HFFc6 (cell line): ENCODE measurements around the gene LBHD2. TPM values are rescaled to one million over a fixed set of nuclear protein-coding genes. Genes with fewer than 3 reads are reported as not detected.
A peak's percentile ranks its signal among the peaks of the same experiment; 100 is the strongest.

ENCODE experiments used
- DNase-seq: peaks from one replicate; pipeline ENCODE4 v3.0.0-alpha.2; 2018
- H3K27ac Mint-ChIP-seq: 2 replicates; pipeline ENCODE4 v1.8.0; 2020; ENCODE audit warnings: mild to moderate bottlenecking, mixed read lengths
- H3K27me3 Mint-ChIP-seq: 2 replicates; pipeline ENCODE4 v1.8.0; 2021; ENCODE audit warnings: mild to moderate bottlenecking, moderate library complexity, mixed read lengths; ENCODE audit not compliant: insufficient read depth
- H3K36me3 Mint-ChIP-seq: 2 replicates; pipeline ENCODE4 v1.8.0; 2021; ENCODE audit warnings: low read depth, mixed read lengths
- H3K4me1 Mint-ChIP-seq: 2 replicates; pipeline ENCODE4 v1.8.0; 2020; ENCODE audit warnings: low read depth, mixed read lengths
- H3K4me3 Mint-ChIP-seq: 2 replicates; pipeline ENCODE4 v1.8.0; 2020; ENCODE audit warnings: mild to moderate bottlenecking, moderate library complexity, mixed read lengths
- H3K9me3 Mint-ChIP-seq: 2 replicates; pipeline ENCODE4 v1.8.0; 2020; ENCODE audit warnings: mild to moderate bottlenecking, mixed read lengths
- total RNA-seq, 6 experiments: library from RNA; stranded (reverse); fragmentation: NEBNext Ultra II Directional; extraction: Animal tissue kit (Norgen Biotek cat#: 25700); gene quantifications; 2 replicates in 1 of 6; 3 replicates in 5 of 6; pipeline ENCODE4 v1.2.3, GENCODE V29; 2021
- TF ChIP-seq, protein P1 (sequence below): fragments of 200-600 bp; sonication (generic); IDR thresholded peaks from 2 replicates; pipeline ENCODE4 v1.5.0; 2021; ENCODE audit warnings: antibody characterized with exemption, mild to moderate bottlenecking

Gene LBHD2
- total RNA-seq, 6 experiments from 2014 or later: not detected

DNA sequence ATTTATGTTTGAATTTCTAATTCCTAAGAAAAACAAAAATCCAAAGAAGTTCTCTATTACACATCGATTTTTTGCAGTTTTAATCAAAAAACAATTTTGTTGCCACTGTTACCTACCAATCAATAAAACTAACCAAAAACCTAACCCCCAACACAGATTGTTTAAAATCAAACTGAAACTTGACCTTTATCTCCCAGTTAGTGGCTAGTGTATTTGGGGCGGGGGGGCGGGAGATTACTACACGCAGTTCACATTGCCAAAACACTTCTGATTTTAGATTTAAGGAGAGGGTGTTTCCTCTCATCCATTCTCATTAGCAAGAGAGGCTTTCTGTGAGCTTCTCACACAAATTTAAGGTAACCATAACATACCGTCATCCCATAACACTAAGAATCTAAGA, 33.1 kb upstream of the LBHD2 start:
- H3K4me1 Mint-ChIP-seq: peaks cover 30% of the 10 kb centered on the region
- DNase-seq: no peak
- H3K27me3 Mint-ChIP-seq: no peaks in the 10 kb centered on the region
- H3K4me3 Mint-ChIP-seq: no peak overlapping the region
- H3K27ac Mint-ChIP-seq: no peak overlapping the region
- TF ChIP-seq, protein P1, sequence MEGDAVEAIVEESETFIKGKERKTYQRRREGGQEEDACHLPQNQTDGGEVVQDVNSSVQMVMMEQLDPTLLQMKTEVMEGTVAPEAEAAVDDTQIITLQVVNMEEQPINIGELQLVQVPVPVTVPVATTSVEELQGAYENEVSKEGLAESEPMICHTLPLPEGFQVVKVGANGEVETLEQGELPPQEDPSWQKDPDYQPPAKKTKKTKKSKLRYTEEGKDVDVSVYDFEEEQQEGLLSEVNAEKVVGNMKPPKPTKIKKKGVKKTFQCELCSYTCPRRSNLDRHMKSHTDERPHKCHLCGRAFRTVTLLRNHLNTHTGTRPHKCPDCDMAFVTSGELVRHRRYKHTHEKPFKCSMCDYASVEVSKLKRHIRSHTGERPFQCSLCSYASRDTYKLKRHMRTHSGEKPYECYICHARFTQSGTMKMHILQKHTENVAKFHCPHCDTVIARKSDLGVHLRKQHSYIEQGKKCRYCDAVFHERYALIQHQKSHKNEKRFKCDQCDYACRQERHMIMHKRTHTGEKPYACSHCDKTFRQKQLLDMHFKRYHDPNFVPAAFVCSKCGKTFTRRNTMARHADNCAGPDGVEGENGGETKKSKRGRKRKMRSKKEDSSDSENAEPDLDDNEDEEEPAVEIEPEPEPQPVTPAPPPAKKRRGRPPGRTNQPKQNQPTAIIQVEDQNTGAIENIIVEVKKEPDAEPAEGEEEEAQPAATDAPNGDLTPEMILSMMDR: no peak
- H3K36me3 Mint-ChIP-seq: peaks cover 9% of the 10 kb centered on the region
- H3K9me3 Mint-ChIP-seq: no peaks in the 10 kb centered on the region

DNA sequence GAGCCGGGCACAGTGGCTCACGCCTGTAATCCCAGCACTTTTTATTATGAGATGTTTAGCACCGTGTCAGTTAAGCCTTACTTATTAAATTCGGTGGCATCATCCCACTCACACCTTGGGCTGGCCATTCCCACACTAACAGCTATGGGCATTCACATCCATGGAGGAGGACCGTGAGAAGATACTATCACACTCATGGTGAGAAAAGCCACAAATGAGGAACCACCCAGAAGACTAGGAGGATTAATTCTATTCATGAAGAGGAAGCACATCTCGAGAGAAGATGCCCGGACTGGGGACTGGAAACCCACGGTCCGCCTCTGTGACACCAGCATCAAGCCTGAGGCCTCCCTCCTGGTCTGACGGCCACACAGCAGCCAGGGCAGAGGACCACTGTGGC, 31.6 kb upstream of the LBHD2 start:
- Mint-ChIP-seq H3K4me1 (peaks cover 29% of the 10 kb centered on the region), H3K27me3 (no peaks in the 10 kb centered on the region; the same call in 1 of the 2 replicates), H3K9me3 (no peaks in the 10 kb centered on the region), H3K4me3 (no peak overlapping the region), H3K27ac (no peak overlapping the region), H3K36me3 (peaks cover 10% of the 10 kb centered on the region)
- DNase-seq: no peak
- TF ChIP-seq, protein P1: no peak

DNA sequence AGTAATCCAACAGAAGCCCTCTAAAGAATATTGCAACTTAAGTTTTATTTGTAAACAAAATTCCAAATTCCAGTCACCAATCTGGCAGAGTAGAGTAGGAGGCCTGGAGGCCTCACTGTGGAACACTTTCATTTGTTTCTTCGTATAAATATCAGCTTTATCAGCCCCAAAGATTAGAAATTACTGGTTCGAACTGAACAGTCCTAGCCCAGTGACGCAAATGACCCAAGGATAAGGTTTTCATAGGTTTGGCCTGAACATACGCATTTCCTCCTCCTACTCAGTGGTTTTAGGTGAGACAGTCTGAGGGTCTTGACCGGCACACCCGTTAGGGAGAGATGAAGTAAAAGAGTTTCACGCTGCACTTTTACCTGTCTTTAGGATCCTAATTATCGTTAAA, 28.3 kb upstream of the LBHD2 start:
- DNase-seq: no peak
- Mint-ChIP-seq H3K27ac (peak overlapping the region; percentile 45; the same call in 1 of the 2 replicates), H3K4me1 (peaks cover 45% of the 10 kb centered on the region), H3K27me3 (no peaks in the 10 kb centered on the region; the same call in 1 of the 2 replicates), H3K9me3 (no peaks in the 10 kb centered on the region), H3K4me3 (peak overlapping the region; percentile 94), H3K36me3 (peaks cover 10% of the 10 kb centered on the region)
- TF ChIP-seq, protein P1: no peak

DNA sequence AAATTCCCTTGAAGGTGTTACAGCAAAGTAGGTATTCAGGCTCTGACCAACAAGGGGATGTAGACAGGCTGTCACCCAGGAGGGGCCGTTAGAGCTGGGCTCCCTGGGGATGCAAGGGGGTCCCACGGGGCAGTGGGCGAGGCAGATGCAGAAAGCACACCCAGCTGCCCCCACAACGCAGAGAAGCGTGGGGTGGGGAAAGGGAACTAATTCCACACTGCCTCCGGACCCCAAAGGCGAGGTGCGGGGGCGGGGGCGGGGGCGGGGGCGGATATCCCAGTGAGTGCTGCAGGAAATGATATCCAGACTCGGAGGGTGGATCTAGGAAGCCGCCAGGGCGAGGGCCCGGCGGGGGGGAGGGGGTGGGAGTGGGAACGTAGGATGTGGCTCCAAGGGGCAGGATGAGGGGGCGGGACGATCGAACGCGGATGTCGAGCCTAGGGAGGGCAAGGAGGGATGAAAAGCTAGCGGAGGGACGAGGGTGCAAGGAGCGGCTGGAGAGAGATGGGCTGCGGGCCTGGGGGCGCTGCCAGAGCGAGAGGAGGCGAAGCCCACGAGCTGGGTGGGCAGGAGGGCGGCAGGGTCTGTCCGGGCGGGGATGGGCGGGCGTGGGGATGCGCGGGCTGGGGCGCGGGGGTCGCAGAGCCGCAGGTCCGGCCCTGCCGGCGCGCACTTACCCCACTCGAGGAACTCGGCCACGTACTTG, 27.5 kb upstream of the LBHD2 start:
- peak; percentile 36 for DNase-seq
- Mint-ChIP-seq H3K4me3 (peak overlapping the region; percentile 94), H3K27me3 (no peaks in the 10 kb centered on the region; the same call in 1 of the 2 replicates), H3K9me3 (no peaks in the 10 kb centered on the region), H3K4me1 (peaks cover 46% of the 10 kb centered on the region), H3K27ac (peak overlapping the region; percentile 88), H3K36me3 (peaks cover 10% of the 10 kb centered on the region)
- TF ChIP-seq, protein P1: no peak

DNA sequence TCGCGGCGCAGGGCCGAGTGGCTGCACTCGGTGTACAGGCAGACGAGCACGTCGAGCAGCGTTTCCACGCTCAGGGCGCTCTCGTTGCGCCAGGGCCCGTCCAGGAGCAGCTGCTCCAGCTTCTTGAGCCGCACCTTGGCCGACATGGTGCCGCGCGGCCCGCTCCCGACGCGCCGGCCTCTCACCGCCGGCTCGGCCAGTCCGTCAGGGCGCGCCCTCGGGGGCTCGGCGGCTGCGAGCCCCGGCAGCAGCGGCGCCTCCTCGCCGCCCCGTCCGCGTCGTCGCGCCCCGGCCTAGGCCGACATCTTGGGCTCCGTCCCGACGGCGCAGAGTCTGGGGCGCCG, 27.0 kb upstream of the LBHD2 start:
- H3K27me3 Mint-ChIP-seq: no peaks in the 10 kb centered on the region; the same call in 1 of the 2 replicates
- TF ChIP-seq, protein P1: no peak
- no peaks in the 10 kb centered on the region for H3K9me3 Mint-ChIP-seq
- H3K4me1 Mint-ChIP-seq: peaks cover 51% of the 10 kb centered on the region
- peak overlapping the region; percentile 94 for H3K4me3 Mint-ChIP-seq
- no peak overlapping the region for H3K27ac Mint-ChIP-seq
- peak; percentile 22 for DNase-seq
- peaks cover 10% of the 10 kb centered on the region for H3K36me3 Mint-ChIP-seq
